Neural progenitor cell (in vitro differentiated cells): ENCODE data around the gene TNFRSF8. TPM values are rescaled to one million over a fixed set of nuclear protein-coding genes. Genes with fewer than 3 reads are reported as not detected.
A peak's percentile ranks its signal among the peaks of the same experiment; 100 is the strongest.

Source experiments
- DNase-seq: peaks from one replicate; pipeline ENCODE4 v3.0.0-alpha.2; 2016; ENCODE audit warnings: low spot score
- H2AFZ ChIP-seq: fragments of 200-600 bp; sonication (generic); replicated peaks from 2 replicates; pipeline ENCODE4 v1.6.1; 2016; ENCODE audit warnings: antibody characterized with exemption
- H3F3A ChIP-seq: fragments of 200-600 bp; sonication (generic); 2 replicates; pipeline ENCODE4 v1.6.1; 2016; ENCODE audit warnings: antibody characterized with exemption, low read depth
- H3K27ac ChIP-seq: fragments of 200-600 bp; sonication (generic); 2 replicates; pipeline ENCODE4 v1.5.1; 2016; ENCODE audit warnings: mild to moderate bottlenecking
- H3K27me3 ChIP-seq: fragments of 200-600 bp; sonication (generic); 2 replicates; pipeline ENCODE4 v1.6.1; 2016; ENCODE audit warnings: mild to moderate bottlenecking, moderate library complexity
- H3K36me3 ChIP-seq: fragments of 200-600 bp; sonication (generic); 2 replicates; pipeline ENCODE4 v1.5.1; 2016
- H3K4me1 ChIP-seq: fragments of 200-600 bp; sonication (generic); 2 replicates; pipeline ENCODE4 v1.6.1; 2016; ENCODE audit warnings: mixed run types
- H3K4me2 ChIP-seq: fragments of 200-600 bp; sonication (generic); 2 replicates; pipeline ENCODE4 v1.6.1; 2016
- H3K4me3 ChIP-seq: fragments of 200-600 bp; sonication (generic); 2 replicates; pipeline ENCODE4 v1.5.1; 2016
- H3K79me2 ChIP-seq: fragments of 200-600 bp; sonication (generic); 2 replicates; pipeline ENCODE4 v1.6.1; 2016; ENCODE audit warnings: low read depth
- H3K9ac ChIP-seq: fragments of 200-600 bp; sonication (generic); 2 replicates; pipeline ENCODE4 v1.6.1; 2016
- H3K9me3 ChIP-seq: fragments of 200-600 bp; sonication (generic); 2 replicates; pipeline ENCODE4 v1.5.1; 2016; ENCODE audit warnings: low read depth
- H4K20me1 ChIP-seq: fragments of 200-600 bp; sonication (generic); 2 replicates; pipeline ENCODE4 v1.6.1; 2016; ENCODE audit warnings: low read depth
- H3K27ac Mint-ChIP-seq: 3 replicates; pipeline ENCODE4 v1.8.0; 2021; ENCODE audit warnings: mixed read lengths
- H3K27me3 Mint-ChIP-seq: 2 replicates; pipeline ENCODE4 v1.8.0; 2022; ENCODE audit warnings: low read depth, mild to moderate bottlenecking, inconsistent platforms, moderate library complexity, mixed read lengths; ENCODE audit not compliant: insufficient read depth
- H3K36me3 Mint-ChIP-seq: 3 replicates; pipeline ENCODE4 v1.8.0; 2021; ENCODE audit warnings: mixed read lengths
- H3K4me1 Mint-ChIP-seq: 3 replicates; pipeline ENCODE4 v1.8.0; 2021; ENCODE audit warnings: mixed read lengths
- H3K4me3 Mint-ChIP-seq: 3 replicates; pipeline ENCODE4 v1.8.0; 2021; ENCODE audit warnings: mild to moderate bottlenecking, moderate library complexity, mixed read lengths
- H3K9me3 Mint-ChIP-seq: 3 replicates; pipeline ENCODE4 v1.8.0; 2020; ENCODE audit warnings: mixed read lengths
- EZH2 ChIP-seq: fragments of 200-600 bp; sonication (generic); IDR thresholded peaks from 2 replicates; pipeline ENCODE4 v1.6.1; 2017; ENCODE audit warnings: antibody characterized with exemption, mild to moderate bottlenecking, moderate library complexity
- EZH2phosphoT487 ChIP-seq: fragments of 200-600 bp; sonication (generic); IDR thresholded peaks from 2 replicates; pipeline ENCODE4 v1.6.1; 2017; ENCODE audit warnings: antibody characterized with exemption
- total RNA-seq: library from RNA; depleted of rRNA; stranded (reverse); fragments of >200 nt; gene quantifications from 2 replicates; pipeline ENCODE4 v1.2.3, GENCODE V29; 2015; ENCODE audit warnings: low replicate concordance
- TF ChIP-seq, protein P1 (sequence below): fragments of 200-600 bp; sonication (generic); IDR thresholded peaks from 2 replicates; pipeline ENCODE4 v1.5.1; 2017; ENCODE audit warnings: antibody characterized with exemption, mild to moderate bottlenecking

TNFRSF8 gene
- total RNA-seq, 1 donor from 2014 or later = not detected

DNA sequence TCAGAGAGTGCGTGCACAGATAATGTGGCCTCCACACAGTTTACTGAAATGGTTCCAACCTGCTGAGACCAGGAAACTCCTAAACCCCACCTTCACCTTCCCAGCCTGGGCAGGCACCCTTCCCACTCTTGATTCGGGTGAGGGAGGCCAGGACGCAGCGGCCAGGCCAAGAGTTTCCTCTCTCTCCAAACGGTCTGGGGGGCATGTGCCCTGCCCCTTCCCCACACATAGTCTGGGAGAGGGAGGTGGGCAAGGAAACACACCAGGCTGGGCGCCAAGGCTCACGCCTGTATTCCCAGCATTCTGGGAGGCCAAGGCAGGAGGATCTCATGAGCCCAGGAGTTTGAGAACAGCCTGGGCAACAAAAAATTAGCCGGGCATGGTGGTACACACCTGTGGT, 9.6 kb downstream of the TNFRSF8 start:
- H3K27ac Mint-ChIP-seq = no peak overlapping the region
- H3K79me2 ChIP-seq = no peaks in the 10 kb centered on the region
- H3F3A ChIP-seq = no peaks in the 10 kb centered on the region
- H3K9me3 Mint-ChIP-seq = no peaks in the 10 kb centered on the region
- TF ChIP-seq, protein P1, sequence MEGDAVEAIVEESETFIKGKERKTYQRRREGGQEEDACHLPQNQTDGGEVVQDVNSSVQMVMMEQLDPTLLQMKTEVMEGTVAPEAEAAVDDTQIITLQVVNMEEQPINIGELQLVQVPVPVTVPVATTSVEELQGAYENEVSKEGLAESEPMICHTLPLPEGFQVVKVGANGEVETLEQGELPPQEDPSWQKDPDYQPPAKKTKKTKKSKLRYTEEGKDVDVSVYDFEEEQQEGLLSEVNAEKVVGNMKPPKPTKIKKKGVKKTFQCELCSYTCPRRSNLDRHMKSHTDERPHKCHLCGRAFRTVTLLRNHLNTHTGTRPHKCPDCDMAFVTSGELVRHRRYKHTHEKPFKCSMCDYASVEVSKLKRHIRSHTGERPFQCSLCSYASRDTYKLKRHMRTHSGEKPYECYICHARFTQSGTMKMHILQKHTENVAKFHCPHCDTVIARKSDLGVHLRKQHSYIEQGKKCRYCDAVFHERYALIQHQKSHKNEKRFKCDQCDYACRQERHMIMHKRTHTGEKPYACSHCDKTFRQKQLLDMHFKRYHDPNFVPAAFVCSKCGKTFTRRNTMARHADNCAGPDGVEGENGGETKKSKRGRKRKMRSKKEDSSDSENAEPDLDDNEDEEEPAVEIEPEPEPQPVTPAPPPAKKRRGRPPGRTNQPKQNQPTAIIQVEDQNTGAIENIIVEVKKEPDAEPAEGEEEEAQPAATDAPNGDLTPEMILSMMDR = no peak
- TF ChIP-seq EZH2 (no peak), EZH2phosphoT487 (no peak)
- peaks cover 5% of the 10 kb centered on the region for H3K4me1 ChIP-seq
- no peak overlapping the region for H3K9ac ChIP-seq
- no peaks in the 10 kb centered on the region for H3K27me3 ChIP-seq
- no peak overlapping the region for H3K27ac ChIP-seq
- no peak overlapping the region for H3K4me2 ChIP-seq
- H3K4me3 ChIP-seq = no peak overlapping the region
- no peaks in the 10 kb centered on the region for H3K36me3 ChIP-seq
- H3K4me3 Mint-ChIP-seq = no peak overlapping the region
- DNase-seq = no peak
- H3K4me1 Mint-ChIP-seq = peaks cover 13% of the 10 kb centered on the region
- H2AFZ ChIP-seq = no peak overlapping the region
- H3K27me3 Mint-ChIP-seq = peaks cover 14% of the 10 kb centered on the region
- no peaks in the 10 kb centered on the region for H3K9me3 ChIP-seq
- no peaks in the 10 kb centered on the region for H3K36me3 Mint-ChIP-seq
- H4K20me1 ChIP-seq = no peaks in the 10 kb centered on the region

DNA sequence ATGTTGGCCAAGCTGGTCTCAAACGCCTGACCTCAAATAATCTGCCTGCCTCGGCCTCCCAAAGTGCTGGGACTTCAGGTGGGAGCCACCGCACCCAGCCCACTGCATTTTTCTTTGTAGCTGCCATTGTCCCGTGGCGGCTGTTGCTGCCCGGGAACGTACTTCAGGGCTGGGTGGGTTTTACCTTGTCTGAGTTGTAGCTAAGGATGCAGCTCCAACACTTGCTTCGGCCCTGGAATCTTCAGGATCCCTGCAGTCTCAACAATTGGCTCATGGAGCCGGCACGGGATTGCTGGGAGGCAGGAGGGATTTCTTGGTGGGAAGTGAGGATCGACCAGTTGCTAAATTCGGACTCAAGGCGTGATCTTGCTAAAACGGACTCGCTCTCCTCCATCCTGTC, 10.7 kb downstream of the TNFRSF8 start:
- Histone ChIP-seq H3K9me3 (no peaks in the 10 kb centered on the region), H3K79me2 (no peaks in the 10 kb centered on the region), H3K27ac (no peak overlapping the region), H3K4me2 (no peak overlapping the region), H3K27me3 (no peaks in the 10 kb centered on the region), H3K4me1 (no peaks in the 10 kb centered on the region), H4K20me1 (no peaks in the 10 kb centered on the region), H3K4me3 (no peak overlapping the region), H3F3A (no peaks in the 10 kb centered on the region), H3K36me3 (no peaks in the 10 kb centered on the region), H2AFZ (peak overlapping the region; percentile 10), H3K9ac (no peak overlapping the region)
- Mint-ChIP-seq H3K9me3 (no peaks in the 10 kb centered on the region), H3K36me3 (no peaks in the 10 kb centered on the region), H3K27me3 (peaks cover 16% of the 10 kb centered on the region), H3K27ac (no peak overlapping the region), H3K4me1 (peaks cover 4% of the 10 kb centered on the region), H3K4me3 (no peak overlapping the region)
- DNase-seq = no peak
- TF ChIP-seq, protein P1 = no peak
- TF ChIP-seq EZH2phosphoT487 (no peak), EZH2 (no peak)

DNA sequence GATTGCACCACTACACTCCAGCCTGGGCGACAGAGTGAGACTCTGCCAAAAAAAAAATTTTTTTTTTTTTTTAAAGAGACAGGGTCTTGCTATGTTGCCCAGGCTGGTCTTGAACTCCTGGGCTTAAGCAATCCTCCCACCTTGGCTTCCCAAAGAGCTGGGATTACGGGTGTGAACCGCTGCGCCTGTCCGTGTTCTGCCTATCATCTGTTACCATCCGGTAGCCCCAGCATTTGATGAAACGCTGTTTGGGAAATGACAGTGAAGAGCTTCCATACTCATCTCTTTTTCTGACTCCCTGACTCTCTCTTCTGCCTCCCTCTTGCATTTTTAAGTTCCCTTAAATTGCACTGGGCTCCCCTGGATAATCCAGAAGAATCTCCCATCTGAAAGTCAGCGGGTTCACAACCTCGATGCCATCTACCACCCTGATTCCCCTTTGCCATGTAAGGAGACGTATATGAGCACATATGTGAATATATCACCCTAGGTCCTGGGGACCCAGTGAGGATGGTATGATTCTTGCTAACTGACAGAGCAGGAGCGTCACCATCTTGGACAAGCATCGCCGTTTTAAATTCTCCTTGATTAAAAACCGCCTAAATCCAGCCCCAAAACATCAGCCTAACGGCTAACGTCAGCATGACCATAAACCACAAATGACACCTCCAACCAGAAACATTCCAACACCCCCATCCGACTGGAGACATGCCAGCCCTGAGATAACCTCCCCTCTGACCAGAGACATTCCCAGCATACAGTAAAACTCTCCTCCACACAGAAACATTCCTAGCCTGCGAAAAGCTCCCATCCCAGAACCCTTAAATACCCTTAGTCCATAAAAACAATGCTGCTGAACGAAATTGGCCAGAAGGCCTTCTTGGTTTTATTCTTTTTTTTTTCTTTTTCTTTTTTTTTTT, 12.4 kb downstream of the TNFRSF8 start:
- H3K27me3 Mint-ChIP-seq = peaks cover 16% of the 10 kb centered on the region
- Histone ChIP-seq H3K4me2 (no peak overlapping the region), H3K4me3 (no peak overlapping the region), H3K9me3 (no peaks in the 10 kb centered on the region), H2AFZ (no peak overlapping the region), H3K27ac (no peak overlapping the region), H3K27me3 (no peaks in the 10 kb centered on the region), H3F3A (no peaks in the 10 kb centered on the region), H3K79me2 (no peaks in the 10 kb centered on the region), H3K9ac (no peak overlapping the region), H3K4me1 (no peaks in the 10 kb centered on the region), H4K20me1 (no peaks in the 10 kb centered on the region), H3K36me3 (no peaks in the 10 kb centered on the region)
- H3K27ac Mint-ChIP-seq = no peak overlapping the region
- H3K4me1 Mint-ChIP-seq = peaks cover 4% of the 10 kb centered on the region
- H3K4me3 Mint-ChIP-seq = no peak overlapping the region
- H3K9me3 Mint-ChIP-seq = no peaks in the 10 kb centered on the region
- TF ChIP-seq, protein P1 = no peak
- TF ChIP-seq EZH2phosphoT487 (no peak), EZH2 (no peak)
- DNase-seq = no peak
- H3K36me3 Mint-ChIP-seq = no peaks in the 10 kb centered on the region
